GM23338 (cell line): ENCODE measurements around the gene TNS3.

ENCODE experiments used
- JUNB ChIP-seq: IDR thresholded peaks from one replicate; pipeline ENCODE4 v1.6.1; 2016; ENCODE audit warnings: antibody characterized with exemption; ENCODE audit not compliant: unreplicated experiment
- POLR2AphosphoS5 ChIP-seq: IDR thresholded peaks from 2 replicates; pipeline ENCODE4 v1.6.1; 2016; ENCODE audit warnings: antibody characterized with exemption, low read depth
- TF ChIP-seq, protein P1 (sequence below), 2 experiments: fragments of 200-600 bp in 1 of 2; sonication (generic) in 1 of 2; conservative IDR thresholded peaks; 2 replicates each; pipeline versions ENCODE4 v1.5.1 to v1.6.1; 2016 to 2017; ENCODE audit warnings: antibody characterized with exemption in 2 of 2, low read depth in 2 of 2, mild to moderate bottlenecking in 2 of 2, moderate library complexity in 1 of 2
- TF ChIP-seq, protein P2 (sequence below): IDR thresholded peaks from one replicate; pipeline ENCODE4 v1.6.1; 2018; ENCODE audit warnings: antibody characterized with exemption; ENCODE audit not compliant: unreplicated experiment
- TF ChIP-seq, protein P3 (sequence below): IDR thresholded peaks from 2 replicates; pipeline ENCODE4 v1.6.1; 2016; ENCODE audit warnings: antibody characterized with exemption

DNA sequence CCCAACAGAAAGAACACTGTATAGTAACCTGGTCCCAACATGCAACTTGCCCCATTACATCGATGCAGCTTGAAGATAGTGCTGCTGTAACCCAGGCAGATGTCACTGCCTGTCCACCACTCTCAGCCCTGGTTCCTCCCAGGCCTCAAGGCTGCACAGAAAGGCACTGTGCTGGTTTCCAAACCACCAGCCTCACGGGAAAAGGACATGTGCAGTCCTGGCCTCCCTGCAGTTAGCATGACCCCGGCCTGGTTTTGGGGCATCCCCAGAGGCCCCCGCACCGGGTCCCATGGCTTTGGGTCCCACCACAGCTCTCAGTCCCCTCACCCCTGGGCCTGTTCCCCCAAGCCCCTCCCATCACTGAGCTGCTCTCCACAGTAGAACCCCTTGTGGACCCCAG, 214.5 kb downstream of the TNS3 start:
- TF ChIP-seq, protein P1, sequence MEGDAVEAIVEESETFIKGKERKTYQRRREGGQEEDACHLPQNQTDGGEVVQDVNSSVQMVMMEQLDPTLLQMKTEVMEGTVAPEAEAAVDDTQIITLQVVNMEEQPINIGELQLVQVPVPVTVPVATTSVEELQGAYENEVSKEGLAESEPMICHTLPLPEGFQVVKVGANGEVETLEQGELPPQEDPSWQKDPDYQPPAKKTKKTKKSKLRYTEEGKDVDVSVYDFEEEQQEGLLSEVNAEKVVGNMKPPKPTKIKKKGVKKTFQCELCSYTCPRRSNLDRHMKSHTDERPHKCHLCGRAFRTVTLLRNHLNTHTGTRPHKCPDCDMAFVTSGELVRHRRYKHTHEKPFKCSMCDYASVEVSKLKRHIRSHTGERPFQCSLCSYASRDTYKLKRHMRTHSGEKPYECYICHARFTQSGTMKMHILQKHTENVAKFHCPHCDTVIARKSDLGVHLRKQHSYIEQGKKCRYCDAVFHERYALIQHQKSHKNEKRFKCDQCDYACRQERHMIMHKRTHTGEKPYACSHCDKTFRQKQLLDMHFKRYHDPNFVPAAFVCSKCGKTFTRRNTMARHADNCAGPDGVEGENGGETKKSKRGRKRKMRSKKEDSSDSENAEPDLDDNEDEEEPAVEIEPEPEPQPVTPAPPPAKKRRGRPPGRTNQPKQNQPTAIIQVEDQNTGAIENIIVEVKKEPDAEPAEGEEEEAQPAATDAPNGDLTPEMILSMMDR (conservative IDR thresholded peaks at IDR 0.05; ENCODE audit: low read depth in 2 of 2), result no peak
- TF ChIP-seq, protein P2, sequence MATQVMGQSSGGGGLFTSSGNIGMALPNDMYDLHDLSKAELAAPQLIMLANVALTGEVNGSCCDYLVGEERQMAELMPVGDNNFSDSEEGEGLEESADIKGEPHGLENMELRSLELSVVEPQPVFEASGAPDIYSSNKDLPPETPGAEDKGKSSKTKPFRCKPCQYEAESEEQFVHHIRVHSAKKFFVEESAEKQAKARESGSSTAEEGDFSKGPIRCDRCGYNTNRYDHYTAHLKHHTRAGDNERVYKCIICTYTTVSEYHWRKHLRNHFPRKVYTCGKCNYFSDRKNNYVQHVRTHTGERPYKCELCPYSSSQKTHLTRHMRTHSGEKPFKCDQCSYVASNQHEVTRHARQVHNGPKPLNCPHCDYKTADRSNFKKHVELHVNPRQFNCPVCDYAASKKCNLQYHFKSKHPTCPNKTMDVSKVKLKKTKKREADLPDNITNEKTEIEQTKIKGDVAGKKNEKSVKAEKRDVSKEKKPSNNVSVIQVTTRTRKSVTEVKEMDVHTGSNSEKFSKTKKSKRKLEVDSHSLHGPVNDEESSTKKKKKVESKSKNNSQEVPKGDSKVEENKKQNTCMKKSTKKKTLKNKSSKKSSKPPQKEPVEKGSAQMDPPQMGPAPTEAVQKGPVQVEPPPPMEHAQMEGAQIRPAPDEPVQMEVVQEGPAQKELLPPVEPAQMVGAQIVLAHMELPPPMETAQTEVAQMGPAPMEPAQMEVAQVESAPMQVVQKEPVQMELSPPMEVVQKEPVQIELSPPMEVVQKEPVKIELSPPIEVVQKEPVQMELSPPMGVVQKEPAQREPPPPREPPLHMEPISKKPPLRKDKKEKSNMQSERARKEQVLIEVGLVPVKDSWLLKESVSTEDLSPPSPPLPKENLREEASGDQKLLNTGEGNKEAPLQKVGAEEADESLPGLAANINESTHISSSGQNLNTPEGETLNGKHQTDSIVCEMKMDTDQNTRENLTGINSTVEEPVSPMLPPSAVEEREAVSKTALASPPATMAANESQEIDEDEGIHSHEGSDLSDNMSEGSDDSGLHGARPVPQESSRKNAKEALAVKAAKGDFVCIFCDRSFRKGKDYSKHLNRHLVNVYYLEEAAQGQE, result no peak
- TF ChIP-seq JUNB, result no peak
- TF ChIP-seq, protein P3, sequence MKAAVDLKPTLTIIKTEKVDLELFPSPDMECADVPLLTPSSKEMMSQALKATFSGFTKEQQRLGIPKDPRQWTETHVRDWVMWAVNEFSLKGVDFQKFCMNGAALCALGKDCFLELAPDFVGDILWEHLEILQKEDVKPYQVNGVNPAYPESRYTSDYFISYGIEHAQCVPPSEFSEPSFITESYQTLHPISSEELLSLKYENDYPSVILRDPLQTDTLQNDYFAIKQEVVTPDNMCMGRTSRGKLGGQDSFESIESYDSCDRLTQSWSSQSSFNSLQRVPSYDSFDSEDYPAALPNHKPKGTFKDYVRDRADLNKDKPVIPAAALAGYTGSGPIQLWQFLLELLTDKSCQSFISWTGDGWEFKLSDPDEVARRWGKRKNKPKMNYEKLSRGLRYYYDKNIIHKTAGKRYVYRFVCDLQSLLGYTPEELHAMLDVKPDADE, result no peak
- no peak for TF ChIP-seq POLR2AphosphoS5
